Chondrocyte (in vitro differentiated cells): ENCODE measurements around the gene NPAS3. TPM values are rescaled to one million over a fixed set of nuclear protein-coding genes. Genes with fewer than 3 reads are reported as not detected.

ENCODE experiments used
- DNase-seq: peaks from one replicate; pipeline ENCODE4 v3.0.0; 2021; ENCODE audit warnings: mixed read lengths, low spot score
- H3K27ac Mint-ChIP-seq: one replicate; pipeline ENCODE4 v1.8.0; 2021; ENCODE audit warnings: mild to moderate bottlenecking, moderate library complexity, mixed read lengths; ENCODE audit not compliant: unreplicated experiment
- H3K27me3 Mint-ChIP-seq: 2 replicates; pipeline ENCODE4 v1.8.0; 2021; ENCODE audit warnings: low read depth, mixed read lengths
- H3K36me3 Mint-ChIP-seq: 2 replicates; pipeline ENCODE4 v1.8.0; 2021; ENCODE audit warnings: low read depth, mixed read lengths
- H3K4me1 Mint-ChIP-seq: 2 replicates; pipeline ENCODE4 v1.8.0; 2021; ENCODE audit warnings: low read depth, mild to moderate bottlenecking, mixed read lengths
- H3K4me3 Mint-ChIP-seq: one replicate; pipeline ENCODE4 v1.8.0; 2021; ENCODE audit warnings: mild to moderate bottlenecking, moderate library complexity, mixed read lengths; ENCODE audit not compliant: unreplicated experiment
- H3K9me3 Mint-ChIP-seq: 2 replicates; pipeline ENCODE4 v1.8.0; 2021; ENCODE audit warnings: low read depth, mixed read lengths
- total RNA-seq: library from RNA; stranded (reverse); gene quantifications from 3 replicates; pipeline ENCODE4 v1.2.1, GENCODE V29; 2021
- TF ChIP-seq, protein P1 (sequence below): fragments of 200-600 bp; sonication (generic); IDR thresholded peaks from 2 replicates; pipeline ENCODE4 v1.5.0; 2021; ENCODE audit warnings: antibody characterized with exemption, mild to moderate bottlenecking, moderate library complexity

The NPAS3 gene
- total RNA-seq, 1 donor from 2014 or later = 2.6 TPM

DNA sequence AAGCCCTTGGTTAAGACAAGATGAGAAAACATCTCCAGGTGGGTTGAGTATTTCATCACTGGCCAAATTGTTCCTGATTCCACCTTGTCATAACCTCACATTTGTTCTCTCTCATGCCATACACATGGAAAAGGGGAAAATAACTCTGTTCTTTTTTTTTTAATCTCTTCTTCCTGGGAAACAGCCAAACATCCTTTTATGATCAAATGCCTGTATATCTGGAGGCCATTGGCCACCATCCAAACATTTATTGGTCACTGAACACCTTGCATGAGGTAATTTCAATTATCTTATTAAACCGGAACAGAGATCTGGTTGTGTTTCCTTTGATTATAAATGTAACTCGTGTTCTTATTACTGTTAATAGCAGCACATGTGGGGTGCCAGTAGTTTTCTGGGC lies 469.6 kb downstream of the NPAS3 start:
- no peak overlapping the region for H3K4me3 Mint-ChIP-seq
- no peaks in the 10 kb centered on the region for H3K27me3 Mint-ChIP-seq
- no peaks in the 10 kb centered on the region for H3K9me3 Mint-ChIP-seq
- DNase-seq = no peak
- peaks cover 14% of the 10 kb centered on the region for H3K4me1 Mint-ChIP-seq
- H3K27ac Mint-ChIP-seq = no peak overlapping the region
- TF ChIP-seq, protein P1, sequence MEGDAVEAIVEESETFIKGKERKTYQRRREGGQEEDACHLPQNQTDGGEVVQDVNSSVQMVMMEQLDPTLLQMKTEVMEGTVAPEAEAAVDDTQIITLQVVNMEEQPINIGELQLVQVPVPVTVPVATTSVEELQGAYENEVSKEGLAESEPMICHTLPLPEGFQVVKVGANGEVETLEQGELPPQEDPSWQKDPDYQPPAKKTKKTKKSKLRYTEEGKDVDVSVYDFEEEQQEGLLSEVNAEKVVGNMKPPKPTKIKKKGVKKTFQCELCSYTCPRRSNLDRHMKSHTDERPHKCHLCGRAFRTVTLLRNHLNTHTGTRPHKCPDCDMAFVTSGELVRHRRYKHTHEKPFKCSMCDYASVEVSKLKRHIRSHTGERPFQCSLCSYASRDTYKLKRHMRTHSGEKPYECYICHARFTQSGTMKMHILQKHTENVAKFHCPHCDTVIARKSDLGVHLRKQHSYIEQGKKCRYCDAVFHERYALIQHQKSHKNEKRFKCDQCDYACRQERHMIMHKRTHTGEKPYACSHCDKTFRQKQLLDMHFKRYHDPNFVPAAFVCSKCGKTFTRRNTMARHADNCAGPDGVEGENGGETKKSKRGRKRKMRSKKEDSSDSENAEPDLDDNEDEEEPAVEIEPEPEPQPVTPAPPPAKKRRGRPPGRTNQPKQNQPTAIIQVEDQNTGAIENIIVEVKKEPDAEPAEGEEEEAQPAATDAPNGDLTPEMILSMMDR = no peak
- H3K36me3 Mint-ChIP-seq = no peaks in the 10 kb centered on the region

DNA sequence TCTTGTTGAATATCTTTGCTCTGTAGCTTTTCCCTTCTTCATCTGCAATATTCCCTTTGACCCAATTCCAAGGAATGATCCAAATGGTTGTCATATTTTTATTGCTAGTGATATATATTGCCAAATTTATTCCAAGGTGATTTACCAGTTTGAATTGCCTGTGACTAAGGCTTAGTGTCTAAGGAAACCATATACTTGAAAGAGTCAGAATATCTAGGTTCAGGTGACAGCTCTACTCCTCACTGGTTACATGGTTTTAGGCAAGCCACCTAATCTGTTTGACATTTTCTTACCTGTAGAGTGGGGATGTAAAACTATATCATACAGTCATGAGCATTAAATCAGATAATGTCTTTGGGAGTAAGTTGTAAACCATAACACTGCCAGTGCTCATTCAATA lies 473.8 kb downstream of the NPAS3 start:
- TF ChIP-seq, protein P1 = no peak
- H3K9me3 Mint-ChIP-seq = no peaks in the 10 kb centered on the region
- H3K4me3 Mint-ChIP-seq = no peak overlapping the region
- H3K27ac Mint-ChIP-seq = no peak overlapping the region
- H3K36me3 Mint-ChIP-seq = no peaks in the 10 kb centered on the region
- DNase-seq = no peak
- no peaks in the 10 kb centered on the region for H3K27me3 Mint-ChIP-seq
- peaks cover 5% of the 10 kb centered on the region for H3K4me1 Mint-ChIP-seq

DNA sequence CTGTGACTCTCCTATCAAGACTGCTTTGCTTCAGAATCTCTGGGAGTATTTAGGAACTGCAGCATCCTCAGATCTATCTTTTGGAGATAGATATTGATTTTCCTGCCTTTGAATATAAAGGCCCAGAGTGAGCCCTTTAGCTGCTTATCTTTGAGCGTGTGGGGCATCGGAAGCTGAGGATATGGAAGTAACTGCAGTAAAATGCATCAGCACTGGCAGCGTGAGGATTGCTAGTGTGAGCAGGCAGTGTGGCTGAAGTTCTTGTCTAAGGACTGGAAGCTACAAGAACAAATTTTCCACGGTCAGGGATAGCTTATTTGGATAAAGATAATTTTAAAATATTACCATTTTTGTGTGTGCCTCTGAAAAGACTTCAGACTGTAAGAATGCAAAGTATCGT lies 474.7 kb downstream of the NPAS3 start:
- DNase-seq = no peak
- H3K9me3 Mint-ChIP-seq = no peaks in the 10 kb centered on the region
- no peak overlapping the region for H3K27ac Mint-ChIP-seq
- H3K27me3 Mint-ChIP-seq = no peaks in the 10 kb centered on the region
- peaks cover 5% of the 10 kb centered on the region for H3K4me1 Mint-ChIP-seq
- no peak overlapping the region for H3K4me3 Mint-ChIP-seq
- TF ChIP-seq, protein P1 = no peak
- H3K36me3 Mint-ChIP-seq = no peaks in the 10 kb centered on the region

DNA sequence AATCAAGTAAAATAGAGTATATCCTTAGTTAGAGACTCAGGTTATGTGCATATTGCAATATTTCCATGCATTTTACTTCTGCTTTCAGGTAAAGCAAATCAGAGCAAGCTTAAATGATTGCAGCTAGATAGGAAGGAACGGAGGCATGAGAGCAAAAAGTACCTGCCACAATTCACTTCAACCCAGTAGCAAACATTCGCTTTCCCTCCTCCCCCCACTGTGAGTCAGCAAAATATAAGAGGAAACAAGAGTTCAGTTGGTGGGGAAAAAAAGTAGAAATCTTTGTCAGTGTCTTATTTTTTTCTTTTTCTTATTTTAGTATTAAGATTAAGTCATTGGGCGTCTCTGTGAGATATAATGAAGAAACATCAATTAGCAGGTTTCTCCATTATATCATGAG lies 475.4 kb downstream of the NPAS3 start:
- Mint-ChIP-seq H3K4me3 (no peak overlapping the region), H3K27ac (no peak overlapping the region), H3K9me3 (no peaks in the 10 kb centered on the region), H3K36me3 (no peaks in the 10 kb centered on the region), H3K4me1 (peaks cover 5% of the 10 kb centered on the region), H3K27me3 (no peaks in the 10 kb centered on the region)
- no peak for DNase-seq
- TF ChIP-seq, protein P1 = no peak

DNA sequence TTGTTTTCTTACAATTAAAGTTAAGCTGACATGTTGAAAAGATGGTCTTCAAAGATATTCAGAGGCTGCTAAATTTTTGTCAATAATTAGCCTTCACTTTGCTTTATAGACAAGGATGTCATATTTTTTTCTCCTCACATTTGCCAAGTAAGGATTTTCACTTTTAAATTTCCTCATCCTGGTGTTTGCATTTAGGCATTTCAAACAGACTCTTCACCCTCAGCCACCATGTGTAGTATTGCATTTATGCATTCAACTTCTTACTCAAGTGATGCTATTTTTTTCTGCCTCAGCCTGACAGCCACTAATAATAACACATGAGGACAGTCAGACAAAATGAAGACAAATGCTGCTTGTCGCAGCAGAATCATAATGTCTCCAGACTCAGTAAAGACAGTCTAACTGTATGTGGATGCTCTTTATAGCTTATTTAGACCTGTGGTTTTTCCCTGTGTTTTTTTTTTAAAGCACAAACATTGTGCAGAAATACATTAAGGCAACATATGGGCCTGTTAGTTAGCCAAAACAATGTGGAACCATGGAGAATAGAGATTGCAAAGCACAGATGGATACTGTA lies 481.5 kb downstream of the NPAS3 start:
- Mint-ChIP-seq H3K9me3 (peaks cover 4% of the 10 kb centered on the region), H3K4me1 (no peaks in the 10 kb centered on the region), H3K4me3 (no peak overlapping the region), H3K27ac (no peak overlapping the region), H3K27me3 (no peaks in the 10 kb centered on the region), H3K36me3 (no peaks in the 10 kb centered on the region)
- no peak for DNase-seq
- TF ChIP-seq, protein P1 = no peak
